Ishikawa (cell line): ENCODE data around the gene ATG5.
A peak's percentile ranks its signal among the peaks of the same experiment; 100 is the strongest.

Experiments
- CEBPB ChIP-seq: IDR thresholded peaks from 2 replicates; pipeline ENCODE4 v1.6.1; 2012
- CREB1 ChIP-seq: IDR thresholded peaks from 2 replicates; pipeline ENCODE4 v1.6.1; 2012; ENCODE audit warnings: low read depth
- EGR1 ChIP-seq: IDR thresholded peaks from 2 replicates; pipeline ENCODE4 v1.6.1; 2012
- EP300 ChIP-seq: IDR thresholded peaks from 2 replicates; pipeline ENCODE4 v1.6.1; 2012; ENCODE audit warnings: borderline replicate concordance
- FOXM1 ChIP-seq: IDR thresholded peaks from 2 replicates; pipeline ENCODE4 v1.6.1; 2012; ENCODE audit warnings: low read depth, borderline replicate concordance
- NFIC ChIP-seq: IDR thresholded peaks from 2 replicates; pipeline ENCODE4 v1.6.1; 2012
- RAD21 ChIP-seq: IDR thresholded peaks from 2 replicates; pipeline ENCODE4 v1.6.1; 2012; ENCODE audit warnings: low read depth
- TAF1 ChIP-seq: IDR thresholded peaks from 2 replicates; pipeline ENCODE4 v1.6.1; 2012; ENCODE audit warnings: low read depth, mild to moderate bottlenecking
- TCF12 ChIP-seq: IDR thresholded peaks from 2 replicates; pipeline ENCODE4 v1.6.1; 2012; ENCODE audit warnings: low read depth
- TEAD4 ChIP-seq: IDR thresholded peaks from 2 replicates; pipeline ENCODE4 v1.6.1; 2012
- YY1 ChIP-seq: IDR thresholded peaks from 2 replicates; pipeline ENCODE4 v1.6.1; 2012; ENCODE audit warnings: low read depth
- ZBTB7A ChIP-seq: IDR thresholded peaks from 2 replicates; pipeline ENCODE4 v1.6.1; 2012; ENCODE audit warnings: low read depth
- TF ChIP-seq, protein P1 (sequence below): IDR thresholded peaks from 2 replicates; pipeline ENCODE4 v1.6.1; 2012
- TF ChIP-seq, protein P2 (sequence below): IDR thresholded peaks from 2 replicates; pipeline ENCODE4 v1.6.1; 2012; ENCODE audit warnings: low read depth, mild to moderate bottlenecking
- TF ChIP-seq, protein P3 (sequence below): IDR thresholded peaks from 2 replicates; pipeline ENCODE4 v1.6.1; 2012

The ATG5 gene

DNA sequence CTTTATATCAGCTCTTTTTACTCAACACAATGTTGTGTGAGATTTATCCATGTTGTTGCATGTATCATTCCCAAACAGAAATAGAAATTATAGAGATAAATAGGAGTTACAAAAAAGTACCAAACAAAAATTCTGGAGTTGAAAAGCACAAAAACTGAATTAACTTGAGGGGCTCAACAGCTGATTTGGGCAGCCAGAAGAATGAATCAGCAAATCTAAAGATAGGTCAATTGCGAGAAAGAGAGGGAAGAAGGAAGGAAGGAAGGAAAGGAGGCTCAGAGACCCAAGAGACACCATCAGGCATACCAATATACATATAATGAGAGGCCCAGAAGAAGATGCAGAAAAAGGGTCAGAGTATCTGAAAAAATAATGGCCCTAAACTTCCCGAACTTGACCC, 98.9 kb downstream of the ATG5 start:
- TF ChIP-seq CREB1 (no peak), TCF12 (no peak), ZBTB7A (no peak), CEBPB (no peak), RAD21 (no peak), EGR1 (no peak)
- TF ChIP-seq, protein P1, sequence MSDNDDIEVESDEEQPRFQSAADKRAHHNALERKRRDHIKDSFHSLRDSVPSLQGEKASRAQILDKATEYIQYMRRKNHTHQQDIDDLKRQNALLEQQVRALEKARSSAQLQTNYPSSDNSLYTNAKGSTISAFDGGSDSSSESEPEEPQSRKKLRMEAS: no peak
- TF ChIP-seq, protein P2, sequence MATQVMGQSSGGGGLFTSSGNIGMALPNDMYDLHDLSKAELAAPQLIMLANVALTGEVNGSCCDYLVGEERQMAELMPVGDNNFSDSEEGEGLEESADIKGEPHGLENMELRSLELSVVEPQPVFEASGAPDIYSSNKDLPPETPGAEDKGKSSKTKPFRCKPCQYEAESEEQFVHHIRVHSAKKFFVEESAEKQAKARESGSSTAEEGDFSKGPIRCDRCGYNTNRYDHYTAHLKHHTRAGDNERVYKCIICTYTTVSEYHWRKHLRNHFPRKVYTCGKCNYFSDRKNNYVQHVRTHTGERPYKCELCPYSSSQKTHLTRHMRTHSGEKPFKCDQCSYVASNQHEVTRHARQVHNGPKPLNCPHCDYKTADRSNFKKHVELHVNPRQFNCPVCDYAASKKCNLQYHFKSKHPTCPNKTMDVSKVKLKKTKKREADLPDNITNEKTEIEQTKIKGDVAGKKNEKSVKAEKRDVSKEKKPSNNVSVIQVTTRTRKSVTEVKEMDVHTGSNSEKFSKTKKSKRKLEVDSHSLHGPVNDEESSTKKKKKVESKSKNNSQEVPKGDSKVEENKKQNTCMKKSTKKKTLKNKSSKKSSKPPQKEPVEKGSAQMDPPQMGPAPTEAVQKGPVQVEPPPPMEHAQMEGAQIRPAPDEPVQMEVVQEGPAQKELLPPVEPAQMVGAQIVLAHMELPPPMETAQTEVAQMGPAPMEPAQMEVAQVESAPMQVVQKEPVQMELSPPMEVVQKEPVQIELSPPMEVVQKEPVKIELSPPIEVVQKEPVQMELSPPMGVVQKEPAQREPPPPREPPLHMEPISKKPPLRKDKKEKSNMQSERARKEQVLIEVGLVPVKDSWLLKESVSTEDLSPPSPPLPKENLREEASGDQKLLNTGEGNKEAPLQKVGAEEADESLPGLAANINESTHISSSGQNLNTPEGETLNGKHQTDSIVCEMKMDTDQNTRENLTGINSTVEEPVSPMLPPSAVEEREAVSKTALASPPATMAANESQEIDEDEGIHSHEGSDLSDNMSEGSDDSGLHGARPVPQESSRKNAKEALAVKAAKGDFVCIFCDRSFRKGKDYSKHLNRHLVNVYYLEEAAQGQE: no peak
- TF ChIP-seq, protein P3, sequence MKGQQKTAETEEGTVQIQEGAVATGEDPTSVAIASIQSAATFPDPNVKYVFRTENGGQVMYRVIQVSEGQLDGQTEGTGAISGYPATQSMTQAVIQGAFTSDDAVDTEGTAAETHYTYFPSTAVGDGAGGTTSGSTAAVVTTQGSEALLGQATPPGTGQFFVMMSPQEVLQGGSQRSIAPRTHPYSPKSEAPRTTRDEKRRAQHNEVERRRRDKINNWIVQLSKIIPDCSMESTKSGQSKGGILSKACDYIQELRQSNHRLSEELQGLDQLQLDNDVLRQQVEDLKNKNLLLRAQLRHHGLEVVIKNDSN: no peak

DNA sequence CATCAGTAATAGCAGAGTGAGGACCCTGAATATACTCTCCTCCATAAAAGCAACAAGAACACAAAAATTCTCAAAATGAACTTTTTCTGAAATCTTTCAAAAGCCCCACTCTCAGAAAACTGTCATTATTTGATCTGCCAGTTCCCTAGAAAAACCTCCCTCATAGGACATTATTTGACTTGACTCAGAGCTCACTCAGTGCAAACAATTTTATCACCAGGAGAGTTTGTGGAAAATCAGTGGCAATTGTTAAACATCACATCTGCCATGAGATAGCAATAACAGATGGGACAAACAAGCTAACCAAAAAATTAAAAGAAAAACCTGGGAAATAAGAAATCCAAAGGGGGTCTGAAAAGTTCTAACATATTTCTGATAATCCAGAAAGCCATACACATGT, 100.0 kb downstream of the ATG5 start:
- TF ChIP-seq, protein P2: no peak
- TF ChIP-seq EP300 (no peak), EGR1 (no peak), TCF12 (no peak), FOXM1 (no peak), TAF1 (no peak), CEBPB (no peak), ZBTB7A (no peak), RAD21 (no peak), YY1 (no peak), CREB1 (no peak), TEAD4 (no peak), NFIC (no peak)
- TF ChIP-seq, protein P3: no peak
- TF ChIP-seq, protein P1: no peak

DNA sequence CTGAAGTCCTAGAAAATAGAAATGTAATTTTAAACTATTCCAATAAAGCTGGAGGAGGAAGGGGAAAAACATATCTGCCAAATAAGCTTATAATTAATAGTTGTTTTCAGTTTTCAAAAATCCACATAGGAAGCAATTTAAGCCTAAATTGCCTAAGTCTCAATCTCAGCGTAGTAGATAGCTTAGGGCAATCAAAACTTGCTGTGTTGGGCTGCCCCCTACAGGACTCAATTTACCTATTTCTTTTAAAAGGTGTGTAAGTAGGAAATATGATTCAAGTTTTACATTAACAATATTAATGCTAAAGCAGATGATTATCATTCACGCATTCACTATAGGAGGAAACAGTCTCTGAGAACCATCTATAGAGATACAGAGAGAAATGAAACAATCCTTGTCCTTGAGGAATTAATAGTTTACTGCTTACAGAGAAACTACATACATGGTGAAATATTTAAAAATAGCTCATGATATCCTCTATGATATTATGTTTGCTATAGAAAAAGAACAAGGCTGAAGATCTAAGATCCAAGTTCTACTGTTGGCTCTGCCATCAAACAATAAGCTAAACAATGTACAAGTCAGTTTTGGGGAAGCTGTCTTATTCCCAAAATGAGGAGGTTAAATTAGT, 102.1 kb downstream of the ATG5 start:
- TF ChIP-seq RAD21: peak; percentile 78
- no peak for TF ChIP-seq EGR1
- TF ChIP-seq, protein P3: no peak
- TF ChIP-seq EP300: no peak

DNA sequence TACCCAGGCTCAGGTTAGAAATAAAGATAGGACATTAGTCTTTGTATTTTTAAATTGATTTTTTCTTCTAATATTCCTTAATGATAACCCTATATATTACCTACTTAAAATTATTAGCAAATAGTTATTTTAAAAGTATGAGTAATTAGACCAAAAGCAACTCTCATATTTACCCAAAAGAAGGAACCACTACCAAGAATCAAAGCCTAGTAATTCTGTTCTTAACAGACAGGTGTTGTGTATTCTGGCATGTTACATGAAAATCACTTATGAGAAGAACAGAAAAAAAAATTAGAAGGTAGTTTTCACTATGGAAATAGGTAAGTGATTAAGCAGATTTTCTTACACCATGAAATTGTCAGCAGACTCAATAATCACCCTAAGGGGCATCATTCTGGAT, 105.1 kb downstream of the ATG5 start:
- TF ChIP-seq, protein P3: no peak
- no peak for TF ChIP-seq TEAD4
- TF ChIP-seq CEBPB: no peak
- TF ChIP-seq, protein P1: no peak
- TF ChIP-seq TAF1: no peak
- TF ChIP-seq ZBTB7A: no peak
- TF ChIP-seq FOXM1: no peak
- no peak for TF ChIP-seq YY1
- TF ChIP-seq EGR1: no peak
- no peak for TF ChIP-seq RAD21
- no peak for TF ChIP-seq CREB1
- TF ChIP-seq, protein P2: no peak
- TF ChIP-seq NFIC: no peak
